GM12878 (cell line): ENCODE results near the gene BBC3. TPM values are rescaled to one million over a fixed set of nuclear protein-coding genes. Genes with fewer than 3 reads are reported as not detected.

Experiments
- ATAC-seq: fragments of 200-7000 bp; cut with Tn5 transposase; 3 replicates; pipeline ENCODE4 v1.9.1; 2020; ENCODE audit warnings: mild to moderate bottlenecking, moderate library complexity
- BruUV-seq: library from RNA; stranded (reverse); fragments of 400-500 nt; replicated peaks from 2 replicates; lab custom pipeline; 2021; lab: Mats Ljungman, UMichigan
- CTCF ChIA-PET: fragments of 300-600 bp; sonication (Branson Sonifier 250); formaldehyde crosslinking; extraction: SDS; loops from one replicate; lab custom pipeline; 2021; ENCODE audit warnings: inconsistent platforms; lab: Yijun Ruan, JAX
- POLR2A ChIA-PET: fragments of 350-600 bp; formaldehyde crosslinking; extraction: SDS; loops from one replicate; lab custom pipeline; 2021; ENCODE audit warnings: inconsistent platforms; lab: Charles Lee
- RAD21 ChIA-PET: fragments of 300-600 bp; sonication (Branson Sonifier 250); formaldehyde crosslinking; loops from one replicate; lab custom pipeline; 2023; ENCODE audit warnings: antibody characterized with exemption; ENCODE audit not compliant: unreplicated experiment; lab: Charles Lee
- SMC1A ChIA-PET: fragments of 300-600 bp; sonication (Branson Sonifier 250); formaldehyde crosslinking; loops from one replicate; lab custom pipeline; 2023; ENCODE audit not compliant: unreplicated experiment, uncharacterized antibody; lab: Charles Lee
- DNase-seq: peaks from one replicate; pipeline ENCODE4 v3.0.0-alpha.2; 2011; ENCODE audit warnings: low read depth, low spot score
- FAIRE-seq: peaks from 3 replicates; lab custom pipeline; 2011; peaks lifted over from hg19 to GRCh38; lab: Jason Lieb, UNC
- H2AFZ ChIP-seq: 2 replicates; pipeline ENCODE4 v1.6.0; 2011; ENCODE audit warnings: low read depth, low read length, control low read depth; ENCODE audit not compliant: control insufficient read depth
- H3K27ac ChIP-seq: 2 replicates; pipeline ENCODE4 v1.5.1; 2011; ENCODE audit warnings: control low read depth; ENCODE audit not compliant: control insufficient read depth, insufficient read depth
- H3K27me3 ChIP-seq, 2 experiments: replicated peaks in 1 of 2; 2 replicates each; pipeline versions ENCODE4 v1.6.0 to v1.6.1; 2011; ENCODE audit warnings: low read length in 1 of 2; ENCODE audit not compliant: control insufficient read depth in 2 of 2, insufficient read depth in 2 of 2
- H3K36me3 ChIP-seq, 2 experiments: 2 replicates each; pipeline ENCODE4 v1.5.1; 2011; ENCODE audit warnings: low read length in 1 of 2; ENCODE audit not compliant: control insufficient read depth in 2 of 2, insufficient read depth in 2 of 2
- H3K4me1 ChIP-seq: 2 replicates; pipeline ENCODE4 v1.6.1; 2011; ENCODE audit warnings: mild to moderate bottlenecking, low read length, moderate library complexity, mixed read lengths; ENCODE audit not compliant: control insufficient read depth, insufficient read depth
- H3K4me2 ChIP-seq: 2 replicates; pipeline ENCODE4 v1.6.0; 2011; ENCODE audit warnings: control low read depth; ENCODE audit not compliant: control insufficient read depth, insufficient read depth
- H3K4me3 ChIP-seq: fragments of 200-600 bp; sonication (generic); 2 replicates; pipeline ENCODE4 v1.5.1; 2016
- H3K79me2 ChIP-seq: 2 replicates; pipeline ENCODE4 v1.6.0; 2011; ENCODE audit warnings: low read length; ENCODE audit not compliant: control insufficient read depth, insufficient read depth
- H3K9ac ChIP-seq: 2 replicates; pipeline ENCODE4 v1.8.0; 2011; ENCODE audit warnings: low read length, control low read depth, mixed read lengths; ENCODE audit not compliant: control insufficient read depth, insufficient read depth
- H3K9me3 ChIP-seq: replicated peaks from 3 replicates; pipeline ENCODE4 v1.5.1; 2011; ENCODE audit warnings: mild to moderate bottlenecking, low read length; ENCODE audit not compliant: control insufficient read depth, insufficient read depth
- H4K20me1 ChIP-seq: 2 replicates; pipeline ENCODE4 v1.6.0; 2011; ENCODE audit not compliant: control insufficient read depth, insufficient read depth
- ASH2L ChIP-seq: fragments of 300-600, 200-600 bp; sonication (generic); IDR thresholded peaks from 2 replicates; pipeline ENCODE4 v1.6.1; 2017; ENCODE audit warnings: low read depth, mild to moderate bottlenecking, borderline replicate concordance
- BACH1 ChIP-seq: fragments of 450-650 bp; IDR thresholded peaks from 2 replicates; pipeline ENCODE4 v1.6.1; 2017; ENCODE audit warnings: mild to moderate bottlenecking, borderline replicate concordance
- DPF2 ChIP-seq: fragments of 450-650 bp; IDR thresholded peaks from 2 replicates; pipeline ENCODE4 v1.6.1; 2017; ENCODE audit warnings: mild to moderate bottlenecking
- GABPA ChIP-seq: IDR thresholded peaks from 2 replicates; pipeline ENCODE4 v1.6.1; 2014; ENCODE audit warnings: antibody characterized with exemption, low read depth, mild to moderate bottlenecking, inconsistent platforms
- GATAD2B ChIP-seq: fragments of 450-650 bp; conservative IDR thresholded peaks from 2 replicates; pipeline ENCODE4 v1.6.1; 2017; ENCODE audit warnings: low read depth, mild to moderate bottlenecking, moderate library complexity
- HCFC1 ChIP-seq: fragments of 150-350 bp; IDR thresholded peaks from 2 replicates; pipeline ENCODE4 v1.6.1; 2014; ENCODE audit warnings: low read length
- KLF5 ChIP-seq: fragments of 450-650 bp; IDR thresholded peaks from 2 replicates; pipeline ENCODE4 v1.6.1; 2014; ENCODE audit warnings: mild to moderate bottlenecking; ENCODE audit not compliant: partially characterized antibody
- RUNX3 ChIP-seq: IDR thresholded peaks from 2 replicates; pipeline ENCODE4 v1.6.1; 2012; ENCODE audit warnings: low read length, inconsistent platforms
- SP1 ChIP-seq: IDR thresholded peaks from one replicate; pipeline ENCODE4 v1.6.1; 2011; ENCODE audit warnings: low read depth, low read length
- SUPT20H ChIP-seq: IDR thresholded peaks from 2 replicates; pipeline ENCODE4 v1.6.1; 2011; ENCODE audit warnings: low read depth, mild to moderate bottlenecking, low read length, moderate library complexity, borderline replicate concordance; ENCODE audit not compliant: control insufficient read depth
- TARDBP ChIP-seq: IDR thresholded peaks from 2 replicates; pipeline ENCODE4 v1.6.1; 2016; ENCODE audit warnings: borderline replicate concordance
- WRNIP1 ChIP-seq: IDR thresholded peaks from 2 replicates; pipeline ENCODE4 v1.6.1; 2011; ENCODE audit warnings: low read depth, low read length, improper control_type of control experiment, borderline replicate concordance
- ZNF207 ChIP-seq: fragments of 450-650 bp; IDR thresholded peaks from 2 replicates; pipeline ENCODE4 v1.6.1; 2014; ENCODE audit warnings: antibody characterized with exemption, mild to moderate bottlenecking, borderline replicate concordance
- ZNF217 ChIP-seq: fragments of 450-650 bp; IDR thresholded peaks from 2 replicates; pipeline ENCODE4 v1.6.1; 2017; ENCODE audit warnings: antibody characterized with exemption, mild to moderate bottlenecking
- WGBS: methylation state at CpG from one replicate; pipeline ENCODE4 v1.1.6; 2016; ENCODE audit warnings: low lambda C conversion rate; ENCODE audit not compliant: insufficient replicate concordance, insufficient coverage; ENCODE audit errors: missing lambda C conversion rate; 5-methylcytosine and 5-hydroxymethylcytosine counted together
- in situ Hi-C: fragments of 300-500 bp; cut with MboI; formaldehyde crosslinking; loops from 9 replicates; pipeline ENCODE4 v1.14.3; 2018; ENCODE audit warnings: mixed read lengths
- intact Hi-C: fragments of 100-400 bp; cut with micrococcal nuclease; formaldehyde crosslinking; loops from one replicate; pipeline ENCODE4 v1.14.2; 2022; ENCODE audit not compliant: unreplicated experiment
- polyA plus RNA-seq, 11 experiments: library from polyadenylated mRNA; depleted of rRNA in 4 of 11; unstranded in 6 of 11; stranded (reverse) in 5 of 11; fragments of >200 nt; fragmentation: Nextera tagmentation in 4 of 11; fragmentation: Illumina TruSeq in 1 of 11; extraction: Ambion mirVana in 4 of 11; extraction: Trizol in 1 of 11; gene quantifications; 1 replicate in 1 of 11; 2 replicates in 10 of 11; pipeline versions ENCODE4 v1.2.1 to v1.2.3, GENCODE V29; 2011 to 2016; ENCODE audit warnings: inconsistent platforms in 2 of 11, missing spikeins in 2 of 11, low read depth in 1 of 11
- total RNA-seq, 4 experiments: library from RNA; depleted of rRNA in 3 of 4; stranded (reverse); fragments of >200 nt in 3 of 4; fragmentation: Illumina TruSeq in 1 of 4; extraction: Trizol in 1 of 4; gene quantifications; 2 replicates each; pipeline versions ENCODE4 v1.2.1 to v1.2.3, GENCODE V29; 2013 to 2021
- TF ChIP-seq, protein P1 (sequence below): IDR thresholded peaks from 2 replicates; pipeline ENCODE4 v1.6.1; 2012; ENCODE audit warnings: low read depth, low read length, improper control_type of control experiment

BBC3 gene
- total and polyA plus RNA-seq, 10 of the 15 experiments (the other 5 are each of a cell fraction or from before 2014, with no cell fraction given): 0.10 to 17.9 (median 7.5) TPM

DNA sequence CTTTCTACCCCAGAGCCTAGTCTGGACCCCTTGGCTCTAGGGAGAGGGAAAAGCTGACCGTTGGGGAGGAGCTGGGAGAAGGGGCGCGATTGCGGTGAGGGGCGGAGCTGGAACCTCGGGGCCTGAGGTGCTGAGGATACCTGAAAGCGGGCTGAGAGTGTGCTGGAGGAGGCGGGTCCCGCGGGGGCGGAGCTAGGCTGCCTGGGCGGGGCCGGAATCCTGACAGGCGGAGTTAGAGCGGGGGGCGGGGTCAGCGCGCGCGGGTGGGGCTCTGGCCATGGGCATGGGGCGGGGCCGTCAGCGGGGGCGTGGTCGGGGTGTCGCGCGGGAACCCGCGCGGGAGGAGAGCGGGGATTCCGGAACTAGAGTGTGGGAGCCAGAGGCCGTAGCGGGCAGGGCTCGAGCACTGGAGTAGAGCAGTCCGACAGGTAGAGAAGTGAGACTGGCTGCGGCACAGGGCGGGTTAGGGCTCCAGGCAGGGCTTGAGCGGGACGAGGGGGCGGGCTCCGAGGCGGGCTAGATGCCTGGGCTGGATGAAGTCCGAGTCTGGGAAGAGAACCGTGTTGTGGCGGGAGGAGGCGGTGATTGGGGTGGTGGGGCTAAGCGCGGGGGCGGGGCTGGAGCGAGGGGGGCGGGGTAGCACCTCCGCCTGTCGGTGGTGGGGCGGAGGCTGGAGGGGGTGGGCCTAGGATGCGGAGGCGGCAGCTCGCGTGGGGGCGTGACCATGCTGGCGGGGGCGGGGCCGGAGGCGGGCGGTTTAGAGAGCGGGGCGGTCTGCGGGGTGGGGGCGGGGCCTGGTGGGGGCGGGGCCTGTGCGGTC is 43.3 kb upstream of the BBC3 start, which contains the start of gene INAFM1 (continued):
- peak; percentile 65 for TF ChIP-seq RUNX3
- TF ChIP-seq SUPT20H: no peak
- TF ChIP-seq GATAD2B: no peak
- no peak for TF ChIP-seq ASH2L

DNA sequence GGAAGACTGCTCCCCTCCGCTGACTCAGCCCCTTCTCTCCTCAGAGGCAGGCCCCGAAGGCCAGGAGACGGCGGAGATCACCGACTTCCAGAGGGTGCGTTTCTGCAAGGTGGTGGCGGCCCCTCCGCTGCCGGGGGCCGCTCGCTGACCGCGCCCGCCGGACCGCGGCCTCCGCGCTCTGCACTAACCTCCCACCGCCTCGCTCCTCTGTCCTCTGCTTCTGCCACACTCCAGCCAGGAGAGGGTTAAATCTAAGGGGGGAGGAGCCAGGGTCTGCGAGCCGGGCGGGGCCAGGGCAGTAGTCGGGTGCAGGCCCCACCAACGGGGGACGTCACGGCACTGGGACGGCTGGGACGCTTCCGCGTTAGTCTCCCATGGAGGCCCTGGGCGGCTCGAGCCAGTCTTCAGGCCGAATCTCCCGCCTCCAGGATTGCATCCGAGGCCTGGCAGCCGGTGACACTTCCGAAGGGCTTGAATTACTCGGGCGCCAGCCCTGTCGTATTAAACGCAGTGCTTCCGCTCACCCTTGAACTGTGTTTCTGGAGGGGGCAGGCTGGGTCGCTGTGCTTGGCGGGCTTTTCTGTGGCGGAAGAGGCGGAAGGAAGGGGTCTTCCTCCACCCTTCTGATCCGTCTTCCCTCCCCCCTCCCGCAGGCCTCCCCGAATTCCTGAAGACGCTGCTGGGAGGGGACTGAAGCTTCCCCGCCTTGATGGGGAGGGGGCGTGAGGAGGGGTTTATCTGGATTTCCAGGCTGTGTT is 42.5 kb upstream of the BBC3 start:
- peaks cover 4% of the 10 kb centered on the region; the same call in 1 of the 2 replicates for H4K20me1 ChIP-seq
- peak overlapping the region; percentile 99 for H3K9ac ChIP-seq
- ChIA-PET SMC1A (interaction anchor here (1.0 to 2.1 kb wide), 5 partner anchors 11 to 118 kb away, joined by 3 to 9 read pairs (median 5); partner anchors contain the start of gene CCDC9), RAD21 (interaction anchor here (0.6 to 2.4 kb wide), 11 partner anchors 11 to 245 kb away, joined by 3 to 39 read pairs (median 5); partner anchors contain the start of genes CCDC9 and DHX34), CTCF (interaction anchor here (0.5 to 4.0 kb wide), 7 partner anchors 11 to 76 kb away, joined by 3 to 28 read pairs (median 4); partner anchors contain the start of genes CCDC9 and DHX34), POLR2A (interaction anchor here (0.6 to 3.6 kb wide), 14 partner anchors 11 to 503 kb away, joined by 3 to 39 read pairs (median 5); partner anchors contain the start of genes CCDC9 and DHX34)
- in situ Hi-C loops: no loop called here
- no peaks in the 10 kb centered on the region; the same call in 1 of the 2 replicates for H3K79me2 ChIP-seq
- intact Hi-C loops: loop anchor here (1.0 to 2.0 kb wide), 2 partner anchors 11 to 17 kb away; partner anchors contain the start of gene CCDC9
- H3K9me3 ChIP-seq: no peaks in the 10 kb centered on the region
- DNase-seq: no peak
- peaks cover 0 to 1% of the 10 kb centered on the region in 2 experiments; a peak in 2 of 4 replicates for H3K36me3 ChIP-seq
- H3K4me2 ChIP-seq: peak overlapping the region; percentile 98
- no peaks in the 10 kb centered on the region for H3K27me3 ChIP-seq
- H3K4me3 ChIP-seq: peak overlapping the region; percentile 86
- peak overlapping the region; percentile 69 for H2AFZ ChIP-seq
- H3K4me1 ChIP-seq: peaks cover 10% of the 10 kb centered on the region
- WGBS: 2% methylated on average over 50 of the region's 54 CpGs
- H3K27ac ChIP-seq: peak overlapping the region; percentile 99
- BruUV-seq: TSS peak; percentile 87
- ATAC-seq: peak; percentile 89
- FAIRE-seq: peak; percentile 78
- TF ChIP-seq, protein P1, sequence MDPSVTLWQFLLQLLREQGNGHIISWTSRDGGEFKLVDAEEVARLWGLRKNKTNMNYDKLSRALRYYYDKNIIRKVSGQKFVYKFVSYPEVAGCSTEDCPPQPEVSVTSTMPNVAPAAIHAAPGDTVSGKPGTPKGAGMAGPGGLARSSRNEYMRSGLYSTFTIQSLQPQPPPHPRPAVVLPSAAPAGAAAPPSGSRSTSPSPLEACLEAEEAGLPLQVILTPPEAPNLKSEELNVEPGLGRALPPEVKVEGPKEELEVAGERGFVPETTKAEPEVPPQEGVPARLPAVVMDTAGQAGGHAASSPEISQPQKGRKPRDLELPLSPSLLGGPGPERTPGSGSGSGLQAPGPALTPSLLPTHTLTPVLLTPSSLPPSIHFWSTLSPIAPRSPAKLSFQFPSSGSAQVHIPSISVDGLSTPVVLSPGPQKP: no peak
- TF ChIP-seq KLF5: peak; percentile 44
- peak; percentile 46; the same call in 1 of the 2 replicates for TF ChIP-seq TARDBP
- peak; percentile 13; the same call in 1 of the 2 replicates for TF ChIP-seq ZNF217
- TF ChIP-seq DPF2: 0 out of 2 replicates have a peak, but pooled peaks have one; percentile 60
- peak; percentile 12; the same call in 1 of the 2 replicates for TF ChIP-seq HCFC1
- TF ChIP-seq GABPA: no peak
- peak; percentile 72 for TF ChIP-seq SP1
- TF ChIP-seq ZNF207: 0 out of 2 replicates have a peak, but pooled peaks have one; percentile 43
- no peak; the same call in 1 of the 2 replicates for TF ChIP-seq BACH1
- TF ChIP-seq WRNIP1: no peak
